ENCODE data around the gene CACNG8.

The CACNG8 gene

DNA sequence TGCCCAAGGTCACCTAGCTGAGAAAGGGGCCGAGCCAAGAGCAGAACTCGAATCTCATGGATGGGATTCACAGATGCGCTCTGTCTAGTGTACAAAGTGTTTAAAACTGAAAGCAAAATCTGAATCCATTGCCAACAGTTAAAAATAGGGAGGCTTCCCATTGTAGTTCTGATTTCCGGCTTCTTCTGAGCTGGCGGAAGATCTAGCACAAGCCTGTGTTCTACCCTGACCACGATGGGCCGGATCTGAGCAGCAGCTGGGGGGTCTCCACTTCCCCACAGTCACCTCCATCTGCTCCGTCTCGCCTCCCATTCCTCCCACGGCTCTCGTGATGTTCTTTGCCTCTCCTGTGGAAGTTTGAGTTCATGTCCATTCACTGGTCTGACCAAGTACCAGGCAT, 2.4 kb downstream of the CACNG8 start:
- DNase-seq = no peak

DNA sequence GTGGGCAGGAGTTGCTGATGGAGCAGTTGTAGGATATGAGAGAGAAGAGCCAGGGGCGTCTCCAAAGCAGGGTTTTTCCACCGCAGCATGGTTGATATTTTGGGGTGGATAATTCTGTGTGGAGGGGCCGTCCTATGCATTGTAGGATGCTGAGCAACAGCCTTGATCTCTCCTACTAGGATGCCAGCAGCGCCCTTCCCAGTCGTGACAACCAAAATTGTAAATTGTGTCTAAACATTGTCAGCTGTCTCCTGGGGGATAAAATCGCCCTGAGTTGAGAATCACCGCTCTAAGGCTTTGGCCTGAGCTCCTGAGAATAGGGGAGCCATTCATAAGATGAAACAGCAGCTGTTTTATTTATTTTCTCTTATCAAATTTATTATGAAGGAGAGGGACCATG, 4.2 kb downstream of the CACNG8 start:
- DNase-seq = no peak

DNA sequence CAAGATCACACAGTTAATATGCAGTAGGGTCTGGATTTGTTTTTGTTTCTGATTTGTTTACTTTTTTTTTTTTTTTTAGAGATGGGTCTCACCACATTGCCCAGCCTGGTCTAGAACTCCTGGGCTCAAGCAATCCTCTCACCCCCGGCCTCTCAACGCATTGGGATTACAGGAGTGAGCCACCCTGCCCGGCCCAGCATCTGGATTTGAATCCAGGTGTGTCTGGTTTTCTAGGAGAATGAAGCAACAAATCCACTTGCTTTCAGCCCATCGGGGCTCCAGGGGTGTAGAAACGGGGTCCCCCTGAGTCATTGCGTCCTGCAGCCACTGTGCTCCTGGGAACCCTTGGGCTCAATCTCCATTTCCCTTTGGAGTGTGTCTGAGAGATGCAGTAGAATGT, 6.6 kb downstream of the CACNG8 start:
- DNase-seq = no peak

DNA sequence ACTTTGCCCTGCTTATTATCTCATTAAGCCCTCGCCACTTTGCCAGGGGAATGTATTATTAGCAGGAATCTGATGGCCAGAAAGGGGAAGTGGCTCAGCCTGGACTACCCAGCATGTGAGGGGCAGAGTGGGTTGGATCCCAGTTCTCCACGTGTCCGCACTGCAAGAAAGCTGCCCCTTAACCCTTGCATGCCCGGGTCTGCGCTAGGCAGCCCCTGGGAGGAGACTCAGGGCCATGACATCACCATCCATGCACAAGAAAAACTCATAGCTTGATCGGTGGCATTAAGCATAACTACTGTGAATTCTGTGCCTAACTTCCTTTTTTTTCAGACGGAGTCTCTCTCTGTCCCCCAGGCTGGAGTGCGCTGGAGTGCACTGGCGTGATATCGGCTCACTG, 8.9 kb downstream of the CACNG8 start:
- DNase-seq = no peak

DNA sequence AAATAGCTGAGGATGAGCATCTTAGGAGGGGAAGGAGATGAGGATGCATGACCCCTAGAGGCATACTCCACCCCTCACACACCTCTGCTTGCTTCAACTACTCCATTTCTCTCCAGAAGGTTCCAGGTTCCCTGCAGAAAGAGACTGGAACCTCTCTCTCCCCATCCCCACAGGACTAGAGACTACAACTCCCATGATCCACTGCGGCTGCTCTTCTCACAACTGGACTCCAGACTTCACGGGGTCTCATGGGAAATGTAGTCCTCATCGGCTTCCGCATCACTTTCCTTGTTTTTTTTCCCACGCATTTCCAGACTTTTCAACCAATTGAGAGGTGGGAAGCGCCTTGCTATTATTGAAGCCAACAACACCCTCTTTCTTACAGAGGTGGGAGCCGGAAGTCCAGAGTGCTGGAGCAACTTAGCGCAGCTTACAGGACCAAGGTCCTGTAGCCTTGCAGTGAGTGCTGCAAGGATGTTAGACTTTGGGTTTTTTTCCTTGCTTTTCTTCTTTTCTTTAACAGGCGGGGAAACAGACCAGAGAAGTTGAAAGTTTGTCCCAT, 14.8 kb downstream of the CACNG8 start:
- peak; percentile 86 for DNase-seq

DNA sequence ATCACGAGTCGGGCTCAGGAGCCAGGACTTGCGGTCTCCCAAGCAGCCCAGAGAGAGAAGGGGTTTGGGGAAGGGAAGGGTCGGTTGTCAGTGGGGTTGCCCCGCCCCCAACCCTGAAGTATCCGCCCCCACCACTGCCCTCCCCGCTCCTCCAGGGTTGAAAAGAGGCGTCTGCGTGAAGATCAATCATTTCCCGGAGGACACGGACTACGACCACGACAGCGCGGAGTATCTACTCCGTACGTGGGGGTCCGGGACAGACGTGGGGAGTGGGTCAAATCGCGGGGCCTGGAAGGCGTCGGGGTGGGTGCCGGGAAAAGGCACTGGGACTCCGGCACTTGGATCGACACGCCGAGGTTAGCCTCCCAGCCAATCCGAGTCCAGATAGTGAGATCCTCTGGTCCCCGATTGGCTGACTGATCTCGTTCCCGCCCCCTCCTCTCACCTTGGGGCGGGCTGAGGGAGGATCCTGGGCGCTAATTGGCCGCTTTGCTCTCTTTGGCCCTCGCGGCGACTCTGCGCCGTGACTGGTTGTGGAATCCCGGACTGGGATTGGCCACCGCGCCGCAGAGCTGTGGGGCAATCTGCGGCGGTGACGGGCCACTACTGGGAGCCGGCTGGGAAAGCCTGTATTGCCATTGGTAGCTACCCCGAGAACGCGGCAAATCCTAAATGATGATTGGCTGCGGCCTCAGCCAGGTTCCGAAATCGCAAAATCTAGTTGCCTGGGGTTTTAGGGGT, 15.4 kb downstream of the CACNG8 start:
- peak; percentile 84 for DNase-seq

DNA sequence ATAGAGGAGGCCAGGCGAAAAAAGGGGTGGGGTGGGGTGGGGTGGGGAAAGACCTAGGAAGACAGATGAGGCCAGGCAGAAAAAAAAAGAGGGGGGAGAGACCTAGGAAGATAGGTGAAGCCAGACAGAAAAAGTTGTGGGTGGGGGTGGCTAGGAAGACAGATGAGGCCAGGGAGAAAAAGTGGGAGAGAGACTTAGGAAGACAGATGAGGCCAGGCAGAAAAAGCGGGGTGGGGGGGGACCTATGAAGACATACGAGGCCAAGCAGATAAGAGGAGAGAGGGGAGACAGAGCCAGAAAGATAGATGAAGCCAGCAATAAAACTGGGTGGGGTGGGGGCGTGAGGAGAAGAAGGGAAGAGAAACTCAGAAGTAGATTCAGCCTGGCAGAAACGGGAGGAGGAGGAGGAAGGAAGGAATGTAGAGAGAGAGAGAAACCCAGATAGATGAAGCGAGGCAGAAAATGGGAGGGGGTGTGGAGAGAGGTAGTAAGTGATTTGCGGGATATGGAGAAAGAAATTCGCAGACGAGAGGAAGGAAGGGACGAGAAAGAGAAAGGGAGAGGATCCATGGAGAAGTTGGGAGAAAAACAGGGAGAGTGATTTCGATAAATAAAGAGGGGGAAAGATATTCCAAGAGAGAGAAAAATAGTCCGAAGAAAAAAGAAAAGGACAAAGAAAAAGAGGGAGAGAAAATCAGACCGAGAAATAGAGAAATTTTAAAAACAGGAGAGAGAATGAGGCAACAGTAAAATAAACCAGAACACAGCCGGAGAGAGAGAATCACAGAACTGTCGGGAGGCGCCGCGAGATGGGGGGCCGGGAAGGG, 16.5 kb downstream of the CACNG8 start:
- DNase-seq = no peak

DNA sequence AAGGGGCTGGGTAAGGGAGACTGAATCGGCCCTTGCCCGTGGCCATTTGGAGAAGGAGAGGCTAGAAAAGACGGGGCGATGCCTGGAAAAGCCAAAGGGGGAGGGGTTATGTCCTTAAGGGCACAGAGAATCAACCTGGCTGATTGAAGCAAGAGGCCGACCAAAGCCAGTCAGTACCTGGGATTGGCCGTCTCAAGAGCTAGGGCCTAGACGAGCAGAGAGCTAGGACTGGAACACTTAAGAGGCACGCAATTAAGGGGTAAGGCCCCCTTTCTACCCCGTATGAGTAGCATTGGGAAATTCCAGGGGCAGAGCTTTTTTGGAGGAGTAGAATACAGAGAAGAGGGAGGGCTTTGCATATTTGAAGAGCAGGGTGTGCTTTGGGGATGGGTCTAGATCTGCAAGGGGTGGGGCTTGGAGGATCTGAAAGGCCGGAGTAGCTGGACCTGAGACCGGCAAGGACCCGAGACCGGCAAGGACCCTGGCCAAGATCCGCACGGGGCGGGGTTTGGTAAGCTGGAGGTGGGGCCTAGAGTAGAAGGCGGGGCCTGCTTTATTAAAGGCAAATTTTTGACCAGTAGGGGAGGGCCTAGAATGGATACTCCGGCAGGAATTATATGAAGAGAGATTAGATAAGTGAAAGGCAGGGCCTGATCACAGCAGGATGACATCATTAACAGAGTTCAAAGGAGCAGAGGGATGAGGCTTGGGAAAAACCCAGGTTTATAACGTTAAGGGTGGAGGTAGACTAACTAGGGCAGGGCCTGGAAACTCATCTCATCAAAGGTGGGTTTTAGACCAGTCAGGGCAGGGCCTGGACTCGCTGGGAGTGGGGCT, 18.0 kb downstream of the CACNG8 start:
- no peak for DNase-seq

DNA sequence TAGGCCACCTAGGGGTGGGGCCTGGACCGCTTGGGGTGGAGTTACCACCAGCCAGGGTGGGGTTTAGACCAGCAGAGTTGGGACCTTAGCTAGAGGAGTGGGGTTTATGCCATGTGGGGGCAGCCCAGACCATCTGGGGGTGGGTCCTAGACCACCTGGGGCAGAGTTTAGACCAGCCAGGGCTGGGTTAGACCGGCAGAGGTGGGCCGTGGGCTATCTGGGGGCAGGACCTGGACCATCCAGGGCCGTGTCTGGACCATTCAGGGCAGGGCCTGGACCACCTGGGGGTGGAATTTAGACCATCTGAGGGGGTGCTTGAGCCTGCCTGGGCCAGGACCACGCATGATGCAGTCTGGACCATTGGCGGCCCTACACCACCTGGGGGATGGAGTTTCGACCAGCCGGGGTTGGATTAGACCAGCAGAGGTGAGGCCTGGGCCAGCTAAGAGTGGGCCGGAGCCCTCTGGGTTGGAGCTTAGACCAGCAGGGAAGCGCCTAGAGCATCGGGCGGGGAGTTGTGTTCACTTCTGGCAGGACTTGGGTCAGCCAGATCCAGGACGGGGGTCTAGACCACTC, 18.7 kb downstream of the CACNG8 start:
- DNase-seq = no peak

DNA sequence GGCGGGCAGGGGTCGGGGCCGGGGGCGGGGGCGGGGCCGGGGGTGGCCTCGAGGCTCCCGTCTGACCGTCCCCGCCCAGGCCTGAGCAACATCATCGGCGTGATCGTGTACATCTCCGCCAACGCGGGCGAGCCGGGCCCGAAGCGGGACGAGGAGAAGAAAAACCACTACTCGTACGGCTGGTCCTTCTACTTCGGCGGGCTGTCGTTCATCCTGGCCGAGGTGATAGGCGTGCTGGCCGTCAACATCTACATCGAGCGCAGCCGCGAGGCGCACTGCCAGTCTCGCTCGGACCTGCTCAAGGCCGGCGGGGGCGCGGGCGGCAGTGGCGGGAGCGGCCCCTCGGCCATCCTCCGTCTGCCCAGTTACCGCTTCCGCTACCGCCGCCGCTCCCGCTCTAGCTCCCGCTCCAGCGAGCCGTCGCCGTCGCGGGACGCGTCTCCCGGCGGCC, 19.3 kb downstream of the CACNG8 start:
- DNase-seq = no peak

DNA sequence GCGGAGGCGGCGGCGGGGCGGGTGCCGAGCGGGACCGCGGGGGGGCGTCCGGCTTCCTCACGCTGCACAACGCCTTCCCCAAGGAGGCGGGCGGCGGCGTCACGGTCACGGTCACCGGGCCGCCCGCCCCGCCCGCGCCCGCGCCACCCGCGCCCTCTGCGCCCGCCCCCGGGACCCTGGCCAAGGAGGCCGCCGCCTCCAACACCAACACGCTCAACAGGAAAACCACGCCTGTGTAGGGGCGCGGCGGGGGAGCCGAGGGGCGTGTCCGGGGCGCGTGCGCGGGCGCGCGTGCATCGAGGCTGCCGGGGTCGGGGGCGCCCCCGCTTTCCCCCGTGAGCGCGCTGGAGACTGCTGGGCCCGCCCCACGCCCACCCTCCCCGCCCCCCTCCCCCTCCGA, 19.9 kb downstream of the CACNG8 start:
- DNase-seq = no peak

DNA sequence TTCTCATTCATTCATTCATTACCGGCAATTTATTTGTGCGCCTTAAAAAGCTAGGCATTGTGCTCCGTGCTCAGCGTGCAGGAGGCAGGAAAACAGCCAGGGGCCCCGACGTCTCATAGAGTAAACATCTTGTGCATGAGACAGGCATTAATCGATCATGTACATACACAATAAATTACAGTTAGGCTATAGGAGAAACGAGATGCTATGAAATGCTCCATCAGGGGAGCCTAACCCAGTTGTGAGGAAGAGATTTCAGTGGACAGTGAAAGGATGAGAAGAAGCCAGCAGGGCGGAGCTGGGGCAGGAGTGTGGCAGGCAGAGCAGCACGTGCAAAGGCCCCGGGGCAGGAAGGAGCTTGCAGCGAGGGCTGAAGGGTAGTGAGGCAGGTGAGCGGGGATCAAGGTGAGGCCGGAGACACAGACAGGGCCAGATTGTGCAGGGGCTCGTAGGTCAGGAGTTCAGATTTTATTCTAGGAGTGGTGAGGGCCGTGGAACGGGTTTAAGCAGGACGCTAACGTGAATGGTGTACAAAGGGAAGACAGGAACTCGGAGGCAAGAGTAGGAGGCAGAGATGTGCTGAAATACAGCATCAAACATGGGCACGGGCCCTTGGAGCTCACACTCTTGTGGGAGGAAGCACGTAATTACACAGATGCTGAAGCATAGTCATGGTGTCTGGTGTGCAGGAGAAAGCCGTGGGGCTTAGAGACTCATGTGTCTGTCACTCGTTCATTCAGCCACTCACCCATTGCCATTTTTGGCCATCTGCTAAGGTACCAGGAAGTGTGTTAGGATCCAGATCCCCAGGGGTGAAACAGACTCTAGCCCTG, 20.9 kb downstream of the CACNG8 start:
- no peak for DNase-seq

DNA sequence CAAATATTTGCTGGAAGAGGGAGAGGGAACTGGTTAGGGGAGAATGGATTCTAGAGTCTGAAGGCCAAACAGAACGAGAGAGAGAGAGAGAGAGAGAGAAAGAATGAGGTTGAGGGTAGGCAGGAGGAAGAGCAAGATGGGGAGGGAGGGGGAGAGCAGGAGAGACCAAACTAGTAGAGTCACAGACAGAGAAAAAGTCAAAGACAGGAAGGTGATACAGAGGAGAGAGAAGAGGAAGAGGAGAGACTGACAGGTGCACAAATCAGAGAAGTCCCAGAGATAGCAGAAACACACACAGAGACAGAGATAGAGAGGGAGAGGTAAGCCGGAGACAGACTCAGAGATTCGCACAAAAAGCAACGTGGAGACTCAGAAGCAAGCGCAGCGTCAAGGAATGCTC, 23.1 kb downstream of the CACNG8 start:
- no peak for DNase-seq

DNA sequence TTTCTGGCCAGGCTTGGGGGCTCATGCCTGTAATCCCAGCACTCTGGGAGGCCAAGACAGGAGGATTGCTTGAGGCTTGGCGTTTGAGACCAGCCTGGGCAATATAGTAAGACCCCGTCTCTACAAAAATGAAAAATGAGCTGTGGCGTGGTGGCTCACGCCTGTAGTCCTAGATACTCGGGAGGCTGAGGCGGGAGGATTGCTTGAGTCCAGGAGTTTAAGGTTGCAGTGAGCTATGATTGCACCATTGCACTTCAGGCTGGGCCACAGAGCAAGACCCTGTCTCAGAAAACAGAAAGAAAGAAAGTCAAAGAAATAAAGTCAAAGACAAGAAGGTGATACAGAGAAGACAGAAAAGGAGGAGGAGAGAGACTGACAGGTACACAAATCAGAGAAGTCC, 26.2 kb downstream of the CACNG8 start:
- DNase-seq = no peak

DNA sequence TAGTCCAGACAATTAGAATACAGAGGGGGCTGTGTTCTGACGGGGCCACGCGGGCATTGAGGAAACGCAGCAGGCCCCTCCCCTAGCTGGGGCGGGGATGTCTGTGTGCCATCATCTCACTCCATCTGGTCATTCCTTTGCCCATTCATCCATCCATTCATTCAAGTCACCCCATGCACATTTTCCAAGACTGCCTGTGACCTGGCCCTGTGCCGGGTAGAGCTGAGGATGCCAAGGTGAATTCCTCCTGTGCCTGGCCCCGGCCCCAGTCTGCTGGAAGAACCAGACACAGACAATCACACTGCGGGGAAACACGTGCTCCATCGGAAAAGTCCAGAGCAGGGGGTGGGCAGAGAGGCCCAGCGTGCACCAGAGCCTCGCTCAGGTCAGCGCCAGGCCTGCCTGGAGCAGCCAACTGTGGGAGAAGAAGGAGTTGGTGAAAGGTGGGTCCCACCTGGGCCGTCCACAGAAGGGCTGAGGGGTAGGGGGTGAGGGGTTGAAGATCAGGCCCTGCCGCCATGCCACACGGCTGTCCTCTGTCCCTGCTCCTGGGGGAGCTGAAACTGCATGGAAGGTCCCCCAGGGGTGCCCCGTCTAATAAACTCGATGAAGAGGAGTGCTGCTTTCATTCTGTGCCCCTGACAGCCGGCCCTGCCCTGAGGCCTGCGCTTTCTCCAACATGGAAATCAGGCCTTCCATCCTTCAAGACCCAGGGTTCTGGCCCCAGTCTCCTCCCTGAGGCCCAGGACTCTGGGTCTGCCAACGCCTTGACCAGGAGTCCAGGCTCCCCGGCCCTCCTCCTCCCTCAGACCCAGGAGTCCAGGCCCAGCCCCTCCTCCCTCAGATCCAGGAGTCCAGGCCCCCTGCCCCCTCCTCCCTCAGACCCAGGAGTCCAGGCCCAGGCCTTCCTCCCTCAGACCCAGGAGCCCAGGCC, 27.1 kb downstream of the CACNG8 start:
- peak; percentile 14 for DNase-seq

DNA sequence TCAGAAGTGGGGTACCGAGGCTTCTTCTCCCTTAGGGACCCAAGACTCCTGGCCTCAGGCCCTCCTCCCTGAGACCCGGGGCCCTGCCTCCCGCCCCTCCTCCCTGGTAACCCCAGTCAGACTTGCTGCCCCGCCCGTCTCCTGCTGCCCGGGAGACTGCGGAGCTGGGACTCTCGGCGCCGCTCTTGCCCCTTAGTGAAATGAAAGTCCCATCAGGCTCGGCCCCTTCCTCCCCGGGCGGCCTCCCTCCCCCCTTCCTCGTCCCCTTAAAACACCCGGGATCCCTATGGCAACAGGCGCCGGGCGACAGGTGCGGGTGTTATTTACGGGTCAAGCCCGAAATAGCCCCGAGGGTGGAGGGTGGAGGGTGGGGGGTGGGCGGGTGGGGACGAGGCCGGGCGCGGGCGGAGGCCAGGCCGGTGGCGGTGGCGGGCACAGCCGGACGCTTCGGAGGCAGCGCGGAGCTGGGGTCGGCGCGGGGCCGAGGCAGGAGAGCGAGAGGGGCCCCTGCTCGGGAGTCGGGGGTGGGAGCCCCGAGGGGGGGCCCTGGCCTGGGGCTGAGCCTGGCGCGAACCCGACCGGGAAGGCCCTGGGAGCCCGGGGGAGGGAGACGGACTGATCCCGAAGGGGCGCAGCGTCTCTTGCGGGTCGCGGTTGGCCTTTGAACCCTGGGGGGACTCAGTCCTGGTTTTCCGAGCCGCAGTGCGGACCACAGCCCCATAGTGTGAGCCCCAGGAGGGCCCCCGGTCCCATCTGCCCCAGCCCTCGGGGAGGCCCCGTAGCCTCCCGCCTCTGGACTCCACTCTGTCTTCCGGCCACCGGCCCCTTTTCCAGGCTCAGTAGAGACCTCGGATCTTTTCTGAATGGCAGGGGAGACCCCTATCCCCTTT, 28.7 kb downstream of the CACNG8 start, which contains the start of gene CACNG6:
Gene CACNG6, plus strand, starts transcription at position 414 of the 890 bp plus-strand sequence. CDS start 1,241 bp downstream, outside the sequence.
- no peak for DNase-seq

DNA sequence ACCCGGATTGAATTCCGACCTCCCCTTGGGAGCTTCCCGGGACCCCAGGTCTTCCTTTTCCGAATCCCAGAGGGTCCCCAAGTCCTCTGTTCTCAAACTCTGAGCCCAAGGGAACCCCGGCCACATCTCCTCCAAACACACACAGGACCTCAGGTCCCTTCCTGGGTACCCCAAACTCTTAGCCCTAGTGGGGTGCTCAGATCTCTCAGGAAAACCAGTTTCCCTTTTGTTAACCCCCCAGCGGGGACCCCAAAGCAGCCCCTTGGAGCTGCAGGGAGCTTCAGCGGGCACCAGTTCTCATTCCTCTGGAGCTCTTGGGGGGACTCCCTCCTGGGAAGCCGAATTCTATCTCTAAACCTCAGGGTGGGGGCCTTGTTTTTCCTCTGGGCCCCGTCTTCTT, 29.5 kb downstream of the CACNG8 start:
- DNase-seq = no peak

DNA sequence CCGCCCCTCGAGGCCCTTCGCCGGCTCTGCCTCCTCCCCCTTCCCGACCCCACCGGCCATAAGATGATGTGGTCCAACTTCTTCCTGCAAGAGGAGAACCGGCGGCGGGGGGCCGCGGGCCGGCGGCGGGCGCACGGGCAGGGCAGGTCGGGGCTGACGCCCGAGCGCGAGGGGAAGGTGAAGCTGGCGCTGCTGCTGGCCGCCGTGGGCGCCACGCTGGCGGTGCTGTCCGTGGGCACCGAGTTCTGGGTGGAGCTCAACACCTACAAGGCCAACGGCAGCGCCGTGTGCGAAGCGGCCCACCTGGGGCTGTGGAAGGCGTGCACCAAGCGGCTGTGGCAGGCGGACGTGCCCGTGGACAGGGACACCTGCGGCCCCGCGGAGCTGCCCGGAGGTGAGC, 30.1 kb downstream of the CACNG8 start:
- no peak for DNase-seq

DNA sequence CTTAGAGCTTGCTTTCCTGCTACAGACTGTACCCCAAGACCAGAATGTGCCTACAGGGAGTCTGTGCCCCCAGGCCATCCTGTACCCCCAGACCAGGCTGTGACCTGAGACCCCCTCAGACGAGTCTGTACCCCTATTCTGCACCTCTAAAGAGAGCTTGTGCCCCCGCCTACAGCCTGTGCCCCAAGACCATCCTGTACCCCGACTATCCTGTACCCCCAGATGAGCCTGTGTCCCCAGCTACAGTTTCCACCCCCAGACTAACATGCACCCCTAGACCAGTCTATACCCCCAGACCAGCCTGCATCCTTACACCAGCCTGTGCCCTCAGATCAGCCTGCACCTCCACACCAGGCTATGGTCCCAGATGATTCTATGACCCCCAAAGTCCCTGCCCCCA, 30.7 kb downstream of the CACNG8 start:
- DNase-seq = no peak

Data from midbrain (tissue), 1 donor.